ENCODE data around the gene C5orf15.

C5orf15 gene

DNA sequence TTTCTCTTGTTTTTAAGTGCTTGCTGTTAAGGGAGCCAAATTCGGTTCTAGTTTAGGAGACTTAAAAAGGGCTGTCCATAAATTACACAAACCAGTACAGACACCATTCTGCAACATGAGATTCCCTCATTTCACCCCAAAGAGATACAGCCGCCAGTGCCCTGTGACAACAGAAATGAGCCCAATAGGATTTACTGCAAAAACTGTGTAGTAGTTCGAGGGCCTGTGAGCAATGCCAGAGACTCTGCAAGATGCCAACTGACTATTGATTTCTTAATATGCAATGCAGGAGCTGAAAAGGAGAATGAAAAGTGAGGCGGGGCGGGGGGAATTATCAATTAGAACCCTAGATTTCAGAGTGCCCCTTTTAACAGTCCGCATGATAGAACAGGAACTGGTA is 5.7 kb upstream of the C5orf15 start:
- no peak overlapping the region for H3K27ac ChIP-seq
- no peaks in the 10 kb centered on the region for H3K27me3 ChIP-seq (ENCODE audit: insufficient read depth, low read depth, severe bottlenecking)
- peaks cover 69% of the 10 kb centered on the region for H3K36me3 ChIP-seq
- no peak overlapping the region for H3K4me3 ChIP-seq (ENCODE audit: low read depth, low read length)
- H3K9me3 ChIP-seq (ENCODE audit: severe bottlenecking), result no peaks in the 10 kb centered on the region
- no peak for TF ChIP-seq CTCF (IDR thresholded peaks at IDR 0.05; ENCODE audit: low read depth, low read length)
- DNase-seq, result no peak

GRCh38 chr5:133970325-133970909 is 2.0 kb upstream of the C5orf15 start:
- Histone ChIP-seq H3K27me3 (ENCODE audit: insufficient read depth, low read depth, severe bottlenecking) (no peaks in the 10 kb centered on the region), H3K36me3 (peaks cover 39% of the 10 kb centered on the region), H3K4me3 (ENCODE audit: low read depth, low read length) (no peak overlapping the region), H3K9me3 (ENCODE audit: severe bottlenecking) (no peaks in the 10 kb centered on the region), H3K27ac (no peak overlapping the region)
- no peak for DNase-seq
- no peak for TF ChIP-seq CTCF (IDR thresholded peaks at IDR 0.05; ENCODE audit: low read depth, low read length)

- H3K27me3 ChIP-seq (ENCODE audit: insufficient read depth, low read depth, severe bottlenecking), result no peaks in the 10 kb centered on the region
- H3K36me3 ChIP-seq, result peaks cover 35% of the 10 kb centered on the region
- H3K9me3 ChIP-seq (ENCODE audit: severe bottlenecking), result no peaks in the 10 kb centered on the region
- DNase-seq, result no peak
- no peak for TF ChIP-seq CTCF (IDR thresholded peaks at IDR 0.05; ENCODE audit: low read depth, low read length)
- no peak overlapping the region for H3K4me3 ChIP-seq (ENCODE audit: low read depth, low read length)
- H3K27ac ChIP-seq, result no peak overlapping the region
Measured at GRCh38 chr5:133969654-133970324, 1.4 kb upstream of the C5orf15 start.

DNA sequence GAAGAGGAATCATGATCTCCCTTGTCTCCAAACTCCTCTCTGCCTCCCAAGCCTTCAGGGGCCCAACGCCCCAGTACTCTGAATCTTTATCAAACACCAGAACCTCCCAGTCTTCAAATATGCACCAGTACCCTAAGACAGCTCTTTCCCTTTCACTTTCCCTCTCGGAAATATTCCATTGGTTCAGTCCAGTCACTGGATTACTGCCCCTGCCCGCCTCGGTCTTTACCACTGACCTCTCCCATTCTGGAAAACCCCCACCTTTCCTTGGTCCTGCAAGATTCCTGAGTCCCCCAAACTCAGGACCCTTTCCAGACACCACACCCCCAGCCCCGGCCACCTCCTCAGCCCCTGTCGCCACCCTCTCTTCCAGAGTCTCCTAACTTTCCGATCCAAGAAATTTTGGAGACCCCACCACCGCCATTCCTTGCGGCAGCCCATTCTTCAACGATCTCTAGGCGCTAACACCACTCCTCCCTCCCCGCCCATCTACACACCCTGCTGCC is 674 bp downstream of the C5orf15 start:
- no peaks in the 10 kb centered on the region for H3K27me3 ChIP-seq (ENCODE audit: insufficient read depth, low read depth, severe bottlenecking)
- TF ChIP-seq CTCF (IDR thresholded peaks at IDR 0.05; ENCODE audit: low read depth, low read length), result no peak
- peak overlapping the region; percentile 92 for H3K27ac ChIP-seq
- H3K9me3 ChIP-seq (ENCODE audit: severe bottlenecking), result no peaks in the 10 kb centered on the region
- H3K36me3 ChIP-seq, result peaks cover 14% of the 10 kb centered on the region
- DNase-seq, result no peak
- H3K4me3 ChIP-seq (ENCODE audit: low read depth, low read length), result peak overlapping the region; percentile 81

GRCh38 chr5:133967124-133967523 is 1.3 kb downstream of the C5orf15 start:
- Histone ChIP-seq H3K27ac (no peak overlapping the region), H3K27me3 (ENCODE audit: insufficient read depth, low read depth, severe bottlenecking) (no peaks in the 10 kb centered on the region), H3K9me3 (ENCODE audit: severe bottlenecking) (no peaks in the 10 kb centered on the region), H3K4me3 (ENCODE audit: low read depth, low read length) (no peak overlapping the region), H3K36me3 (peaks cover 8% of the 10 kb centered on the region)
- no peak for DNase-seq
- no peak for TF ChIP-seq CTCF (IDR thresholded peaks at IDR 0.05; ENCODE audit: low read depth, low read length)

All from WERI-Rb-1 (cell line).